ENCODE data around the gene CPOX. TPM values are rescaled to one million over a fixed set of nuclear protein-coding genes. Genes with fewer than 3 reads are reported as not detected.

CPOX gene
- total and polyA plus RNA-seq, 10 of the 15 experiments (the other 5 are each of a cell fraction or from before 2014, with no cell fraction given), result 40.7 to 72.6 (median 64.5) TPM

DNA sequence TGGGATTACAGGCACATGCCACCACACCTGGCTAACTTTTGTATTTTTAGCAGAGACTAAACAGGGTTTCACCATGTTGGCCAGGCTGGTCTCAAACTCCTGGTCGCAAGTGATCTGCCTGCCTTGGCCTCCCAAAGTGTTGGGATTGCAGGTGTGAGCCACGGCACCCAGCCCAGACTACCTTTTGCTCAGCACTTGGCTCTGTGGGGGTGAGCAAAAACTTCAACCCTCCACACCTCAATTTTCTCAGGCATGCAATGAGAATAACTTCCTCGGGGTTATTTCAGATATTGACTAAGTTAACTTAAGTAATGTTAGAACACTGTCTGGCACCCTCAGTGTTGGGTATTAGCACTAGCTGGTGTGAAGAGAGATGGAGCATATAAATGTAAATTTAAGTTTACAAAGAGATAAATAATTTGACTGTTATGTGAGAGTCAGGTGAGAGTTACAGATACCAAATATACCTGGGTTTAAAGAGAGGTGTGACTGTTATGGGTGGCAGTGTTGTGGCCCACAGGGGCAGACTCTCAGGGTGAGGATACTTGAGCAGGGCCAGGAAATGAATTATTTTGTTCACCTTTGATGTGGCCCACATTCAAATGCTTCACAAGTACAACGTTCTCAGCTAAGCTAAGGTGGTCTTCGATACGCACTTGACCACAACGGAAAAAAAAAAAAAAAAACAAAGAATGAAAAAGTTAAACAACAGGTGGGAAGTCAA lies 29.0 kb downstream of the CPOX start (continued):
- TF ChIP-seq SRF (IDR thresholded peaks at IDR 0.05; ENCODE audit: low read depth in 2 of 2, low read length in 2 of 2) (no peak), CHD2 (IDR thresholded peaks at IDR 0.05; ENCODE audit: borderline replicate concordance, low read depth, low read length) (no peak), BMI1 (IDR thresholded peaks at IDR 0.05; ENCODE audit: borderline replicate concordance) (no peak; the same call in 1 of the 2 replicates), MEF2A (IDR thresholded peaks at IDR 0.05; ENCODE audit: insufficient read depth, low read depth, low read length) (no peak), RUNX3 (IDR thresholded peaks at IDR 0.05; ENCODE audit: low read length) (peak; percentile 85), KAT2A (conservative IDR thresholded peaks at IDR 0.05; ENCODE audit: control insufficient read depth, low read depth, low read length) (no peak), JUND (IDR thresholded peaks at IDR 0.05; ENCODE audit: low read depth, low read length) (no peak), NFYA (IDR thresholded peaks at IDR 0.05; ENCODE audit: borderline replicate concordance, low read depth, low read length) (no peak), EP300 (IDR thresholded peaks at IDR 0.05; ENCODE audit: borderline replicate concordance in 1 of 2, control insufficient read depth in 1 of 2, low read depth in 2 of 2, low read length in 2 of 2) (peak; percentile 18 to 30; a peak in 2 of 4 replicates), SPI1 (IDR thresholded peaks at IDR 0.05; ENCODE audit: borderline replicate concordance, insufficient read depth, low read depth, low read length) (no peak), SREBF1 (IDR thresholded peaks at IDR 0.05; ENCODE audit: low read length) (no peak), NR2C1 (IDR thresholded peaks at IDR 0.05) (no peak), RELA (IDR thresholded peaks at IDR 0.05; ENCODE audit: borderline replicate concordance, partially characterized antibody) (no peak), IKZF1 (conservative IDR thresholded peaks at IDR 0.05) (no peak)
- TF ChIP-seq, protein P1, sequence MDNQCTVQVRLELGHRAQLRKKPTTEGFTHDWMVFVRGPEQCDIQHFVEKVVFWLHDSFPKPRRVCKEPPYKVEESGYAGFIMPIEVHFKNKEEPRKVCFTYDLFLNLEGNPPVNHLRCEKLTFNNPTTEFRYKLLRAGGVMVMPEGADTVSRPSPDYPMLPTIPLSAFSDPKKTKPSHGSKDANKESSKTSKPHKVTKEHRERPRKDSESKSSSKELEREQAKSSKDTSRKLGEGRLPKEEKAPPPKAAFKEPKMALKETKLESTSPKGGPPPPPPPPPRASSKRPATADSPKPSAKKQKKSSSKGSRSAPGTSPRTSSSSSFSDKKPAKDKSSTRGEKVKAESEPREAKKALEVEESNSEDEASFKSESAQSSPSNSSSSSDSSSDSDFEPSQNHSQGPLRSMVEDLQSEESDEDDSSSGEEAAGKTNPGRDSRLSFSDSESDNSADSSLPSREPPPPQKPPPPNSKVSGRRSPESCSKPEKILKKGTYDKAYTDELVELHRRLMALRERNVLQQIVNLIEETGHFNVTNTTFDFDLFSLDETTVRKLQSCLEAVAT (IDR thresholded peaks at IDR 0.05), result peak; percentile 32
- TF ChIP-seq, protein P2, sequence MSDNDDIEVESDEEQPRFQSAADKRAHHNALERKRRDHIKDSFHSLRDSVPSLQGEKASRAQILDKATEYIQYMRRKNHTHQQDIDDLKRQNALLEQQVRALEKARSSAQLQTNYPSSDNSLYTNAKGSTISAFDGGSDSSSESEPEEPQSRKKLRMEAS (IDR thresholded peaks at IDR 0.05; ENCODE audit: low read depth, low read length), result no peak
- TF ChIP-seq, protein P3, sequence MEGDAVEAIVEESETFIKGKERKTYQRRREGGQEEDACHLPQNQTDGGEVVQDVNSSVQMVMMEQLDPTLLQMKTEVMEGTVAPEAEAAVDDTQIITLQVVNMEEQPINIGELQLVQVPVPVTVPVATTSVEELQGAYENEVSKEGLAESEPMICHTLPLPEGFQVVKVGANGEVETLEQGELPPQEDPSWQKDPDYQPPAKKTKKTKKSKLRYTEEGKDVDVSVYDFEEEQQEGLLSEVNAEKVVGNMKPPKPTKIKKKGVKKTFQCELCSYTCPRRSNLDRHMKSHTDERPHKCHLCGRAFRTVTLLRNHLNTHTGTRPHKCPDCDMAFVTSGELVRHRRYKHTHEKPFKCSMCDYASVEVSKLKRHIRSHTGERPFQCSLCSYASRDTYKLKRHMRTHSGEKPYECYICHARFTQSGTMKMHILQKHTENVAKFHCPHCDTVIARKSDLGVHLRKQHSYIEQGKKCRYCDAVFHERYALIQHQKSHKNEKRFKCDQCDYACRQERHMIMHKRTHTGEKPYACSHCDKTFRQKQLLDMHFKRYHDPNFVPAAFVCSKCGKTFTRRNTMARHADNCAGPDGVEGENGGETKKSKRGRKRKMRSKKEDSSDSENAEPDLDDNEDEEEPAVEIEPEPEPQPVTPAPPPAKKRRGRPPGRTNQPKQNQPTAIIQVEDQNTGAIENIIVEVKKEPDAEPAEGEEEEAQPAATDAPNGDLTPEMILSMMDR (IDR thresholded peaks at IDR 0.05 in 2 of 3, conservative IDR thresholded peaks at IDR 0.05 in 1 of 3; ENCODE audit: control insufficient read depth in 2 of 3, extremely low read depth in 1 of 3, insufficient read depth in 1 of 3, low read depth in 3 of 3, low read length in 3 of 3), result no peak
- TF ChIP-seq, protein P4, sequence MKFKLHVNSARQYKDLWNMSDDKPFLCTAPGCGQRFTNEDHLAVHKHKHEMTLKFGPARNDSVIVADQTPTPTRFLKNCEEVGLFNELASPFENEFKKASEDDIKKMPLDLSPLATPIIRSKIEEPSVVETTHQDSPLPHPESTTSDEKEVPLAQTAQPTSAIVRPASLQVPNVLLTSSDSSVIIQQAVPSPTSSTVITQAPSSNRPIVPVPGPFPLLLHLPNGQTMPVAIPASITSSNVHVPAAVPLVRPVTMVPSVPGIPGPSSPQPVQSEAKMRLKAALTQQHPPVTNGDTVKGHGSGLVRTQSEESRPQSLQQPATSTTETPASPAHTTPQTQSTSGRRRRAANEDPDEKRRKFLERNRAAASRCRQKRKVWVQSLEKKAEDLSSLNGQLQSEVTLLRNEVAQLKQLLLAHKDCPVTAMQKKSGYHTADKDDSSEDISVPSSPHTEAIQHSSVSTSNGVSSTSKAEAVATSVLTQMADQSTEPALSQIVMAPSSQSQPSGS (IDR thresholded peaks at IDR 0.05; ENCODE audit: low read length), result peak; percentile 70
- TF ChIP-seq, protein P5, sequence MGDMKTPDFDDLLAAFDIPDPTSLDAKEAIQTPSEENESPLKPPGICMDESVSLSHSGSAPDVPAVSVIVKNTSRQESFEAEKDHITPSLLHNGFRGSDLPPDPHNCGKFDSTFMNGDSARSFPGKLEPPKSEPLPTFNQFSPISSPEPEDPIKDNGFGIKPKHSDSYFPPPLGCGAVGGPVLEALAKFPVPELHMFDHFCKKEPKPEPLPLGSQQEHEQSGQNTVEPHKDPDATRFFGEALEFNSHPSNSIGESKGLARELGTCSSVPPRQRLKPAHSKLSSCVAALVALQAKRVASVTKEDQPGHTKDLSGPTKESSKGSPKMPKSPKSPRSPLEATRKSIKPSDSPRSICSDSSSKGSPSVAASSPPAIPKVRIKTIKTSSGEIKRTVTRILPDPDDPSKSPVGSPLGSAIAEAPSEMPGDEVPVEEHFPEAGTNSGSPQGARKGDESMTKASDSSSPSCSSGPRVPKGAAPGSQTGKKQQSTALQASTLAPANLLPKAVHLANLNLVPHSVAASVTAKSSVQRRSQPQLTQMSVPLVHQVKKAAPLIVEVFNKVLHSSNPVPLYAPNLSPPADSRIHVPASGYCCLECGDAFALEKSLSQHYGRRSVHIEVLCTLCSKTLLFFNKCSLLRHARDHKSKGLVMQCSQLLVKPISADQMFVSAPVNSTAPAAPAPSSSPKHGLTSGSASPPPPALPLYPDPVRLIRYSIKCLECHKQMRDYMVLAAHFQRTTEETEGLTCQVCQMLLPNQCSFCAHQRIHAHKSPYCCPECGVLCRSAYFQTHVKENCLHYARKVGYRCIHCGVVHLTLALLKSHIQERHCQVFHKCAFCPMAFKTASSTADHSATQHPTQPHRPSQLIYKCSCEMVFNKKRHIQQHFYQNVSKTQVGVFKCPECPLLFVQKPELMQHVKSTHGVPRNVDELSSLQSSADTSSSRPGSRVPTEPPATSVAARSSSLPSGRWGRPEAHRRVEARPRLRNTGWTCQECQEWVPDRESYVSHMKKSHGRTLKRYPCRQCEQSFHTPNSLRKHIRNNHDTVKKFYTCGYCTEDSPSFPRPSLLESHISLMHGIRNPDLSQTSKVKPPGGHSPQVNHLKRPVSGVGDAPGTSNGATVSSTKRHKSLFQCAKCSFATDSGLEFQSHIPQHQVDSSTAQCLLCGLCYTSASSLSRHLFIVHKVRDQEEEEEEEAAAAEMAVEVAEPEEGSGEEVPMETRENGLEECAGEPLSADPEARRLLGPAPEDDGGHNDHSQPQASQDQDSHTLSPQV (IDR thresholded peaks at IDR 0.05), result no peak

All from GM12878 (cell line).